ENCODE results near the gene AP3B1. TPM values are rescaled to one million over a fixed set of nuclear protein-coding genes. Genes with fewer than 3 reads are reported as not detected.

The AP3B1 gene
- total and polyA plus RNA-seq, 2 of the 8 experiments (the other 6 are each of a cell fraction or from before 2014, with no cell fraction given), result 45.8 to 48.3 TPM

DNA sequence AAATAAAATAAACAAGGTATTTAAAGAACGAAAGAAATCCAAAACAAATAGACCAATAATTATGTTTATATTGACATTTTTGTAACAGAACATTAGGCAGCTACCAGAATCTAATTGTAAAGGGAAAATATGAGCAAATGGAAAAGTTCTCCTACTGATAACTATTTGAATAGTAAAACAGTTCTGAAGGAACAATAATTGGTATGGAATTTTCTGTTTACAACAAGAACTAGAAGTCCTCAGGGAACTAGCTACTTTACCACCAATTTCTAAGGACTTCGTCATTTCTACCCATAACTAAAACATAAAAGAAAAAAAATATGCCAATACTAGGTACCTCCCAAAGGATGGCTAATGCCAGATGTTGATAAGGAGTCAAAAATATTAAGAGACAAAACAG lies 58.5 kb downstream of the AP3B1 start (continued):
- TF ChIP-seq, protein P1, sequence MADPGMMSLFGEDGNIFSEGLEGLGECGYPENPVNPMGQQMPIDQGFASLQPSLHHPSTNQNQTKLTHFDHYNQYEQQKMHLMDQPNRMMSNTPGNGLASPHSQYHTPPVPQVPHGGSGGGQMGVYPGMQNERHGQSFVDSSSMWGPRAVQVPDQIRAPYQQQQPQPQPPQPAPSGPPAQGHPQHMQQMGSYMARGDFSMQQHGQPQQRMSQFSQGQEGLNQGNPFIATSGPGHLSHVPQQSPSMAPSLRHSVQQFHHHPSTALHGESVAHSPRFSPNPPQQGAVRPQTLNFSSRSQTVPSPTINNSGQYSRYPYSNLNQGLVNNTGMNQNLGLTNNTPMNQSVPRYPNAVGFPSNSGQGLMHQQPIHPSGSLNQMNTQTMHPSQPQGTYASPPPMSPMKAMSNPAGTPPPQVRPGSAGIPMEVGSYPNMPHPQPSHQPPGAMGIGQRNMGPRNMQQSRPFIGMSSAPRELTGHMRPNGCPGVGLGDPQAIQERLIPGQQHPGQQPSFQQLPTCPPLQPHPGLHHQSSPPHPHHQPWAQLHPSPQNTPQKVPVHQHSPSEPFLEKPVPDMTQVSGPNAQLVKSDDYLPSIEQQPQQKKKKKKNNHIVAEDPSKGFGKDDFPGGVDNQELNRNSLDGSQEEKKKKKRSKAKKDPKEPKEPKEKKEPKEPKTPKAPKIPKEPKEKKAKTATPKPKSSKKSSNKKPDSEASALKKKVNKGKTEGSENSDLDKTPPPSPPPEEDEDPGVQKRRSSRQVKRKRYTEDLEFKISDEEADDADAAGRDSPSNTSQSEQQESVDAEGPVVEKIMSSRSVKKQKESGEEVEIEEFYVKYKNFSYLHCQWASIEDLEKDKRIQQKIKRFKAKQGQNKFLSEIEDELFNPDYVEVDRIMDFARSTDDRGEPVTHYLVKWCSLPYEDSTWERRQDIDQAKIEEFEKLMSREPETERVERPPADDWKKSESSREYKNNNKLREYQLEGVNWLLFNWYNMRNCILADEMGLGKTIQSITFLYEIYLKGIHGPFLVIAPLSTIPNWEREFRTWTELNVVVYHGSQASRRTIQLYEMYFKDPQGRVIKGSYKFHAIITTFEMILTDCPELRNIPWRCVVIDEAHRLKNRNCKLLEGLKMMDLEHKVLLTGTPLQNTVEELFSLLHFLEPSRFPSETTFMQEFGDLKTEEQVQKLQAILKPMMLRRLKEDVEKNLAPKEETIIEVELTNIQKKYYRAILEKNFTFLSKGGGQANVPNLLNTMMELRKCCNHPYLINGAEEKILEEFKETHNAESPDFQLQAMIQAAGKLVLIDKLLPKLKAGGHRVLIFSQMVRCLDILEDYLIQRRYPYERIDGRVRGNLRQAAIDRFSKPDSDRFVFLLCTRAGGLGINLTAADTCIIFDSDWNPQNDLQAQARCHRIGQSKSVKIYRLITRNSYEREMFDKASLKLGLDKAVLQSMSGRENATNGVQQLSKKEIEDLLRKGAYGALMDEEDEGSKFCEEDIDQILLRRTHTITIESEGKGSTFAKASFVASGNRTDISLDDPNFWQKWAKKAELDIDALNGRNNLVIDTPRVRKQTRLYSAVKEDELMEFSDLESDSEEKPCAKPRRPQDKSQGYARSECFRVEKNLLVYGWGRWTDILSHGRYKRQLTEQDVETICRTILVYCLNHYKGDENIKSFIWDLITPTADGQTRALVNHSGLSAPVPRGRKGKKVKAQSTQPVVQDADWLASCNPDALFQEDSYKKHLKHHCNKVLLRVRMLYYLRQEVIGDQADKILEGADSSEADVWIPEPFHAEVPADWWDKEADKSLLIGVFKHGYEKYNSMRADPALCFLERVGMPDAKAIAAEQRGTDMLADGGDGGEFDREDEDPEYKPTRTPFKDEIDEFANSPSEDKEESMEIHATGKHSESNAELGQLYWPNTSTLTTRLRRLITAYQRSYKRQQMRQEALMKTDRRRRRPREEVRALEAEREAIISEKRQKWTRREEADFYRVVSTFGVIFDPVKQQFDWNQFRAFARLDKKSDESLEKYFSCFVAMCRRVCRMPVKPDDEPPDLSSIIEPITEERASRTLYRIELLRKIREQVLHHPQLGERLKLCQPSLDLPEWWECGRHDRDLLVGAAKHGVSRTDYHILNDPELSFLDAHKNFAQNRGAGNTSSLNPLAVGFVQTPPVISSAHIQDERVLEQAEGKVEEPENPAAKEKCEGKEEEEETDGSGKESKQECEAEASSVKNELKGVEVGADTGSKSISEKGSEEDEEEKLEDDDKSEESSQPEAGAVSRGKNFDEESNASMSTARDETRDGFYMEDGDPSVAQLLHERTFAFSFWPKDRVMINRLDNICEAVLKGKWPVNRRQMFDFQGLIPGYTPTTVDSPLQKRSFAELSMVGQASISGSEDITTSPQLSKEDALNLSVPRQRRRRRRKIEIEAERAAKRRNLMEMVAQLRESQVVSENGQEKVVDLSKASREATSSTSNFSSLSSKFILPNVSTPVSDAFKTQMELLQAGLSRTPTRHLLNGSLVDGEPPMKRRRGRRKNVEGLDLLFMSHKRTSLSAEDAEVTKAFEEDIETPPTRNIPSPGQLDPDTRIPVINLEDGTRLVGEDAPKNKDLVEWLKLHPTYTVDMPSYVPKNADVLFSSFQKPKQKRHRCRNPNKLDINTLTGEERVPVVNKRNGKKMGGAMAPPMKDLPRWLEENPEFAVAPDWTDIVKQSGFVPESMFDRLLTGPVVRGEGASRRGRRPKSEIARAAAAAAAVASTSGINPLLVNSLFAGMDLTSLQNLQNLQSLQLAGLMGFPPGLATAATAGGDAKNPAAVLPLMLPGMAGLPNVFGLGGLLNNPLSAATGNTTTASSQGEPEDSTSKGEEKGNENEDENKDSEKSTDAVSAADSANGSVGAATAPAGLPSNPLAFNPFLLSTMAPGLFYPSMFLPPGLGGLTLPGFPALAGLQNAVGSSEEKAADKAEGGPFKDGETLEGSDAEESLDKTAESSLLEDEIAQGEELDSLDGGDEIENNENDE (IDR thresholded peaks at IDR 0.05; ENCODE audit: insufficient replicate concordance, low read length), result no peak
- no peak for TF ChIP-seq FOSL1 (IDR thresholded peaks at IDR 0.05; ENCODE audit: insufficient read depth, low read depth, low read length)
- TF ChIP-seq CTBP2 (IDR thresholded peaks at IDR 0.05; ENCODE audit: borderline replicate concordance, insufficient read depth, insufficient read length, low read length), result no peak
- TF ChIP-seq SAP30 (IDR thresholded peaks at IDR 0.05; ENCODE audit: insufficient read depth, insufficient replicate concordance, low read length), result no peak
- no peak for TF ChIP-seq SP4 (IDR thresholded peaks at IDR 0.05; ENCODE audit: low read length)
- TF ChIP-seq JUN (IDR thresholded peaks at IDR 0.05; ENCODE audit: low read depth, low read length), result no peak
- TF ChIP-seq, protein P2, sequence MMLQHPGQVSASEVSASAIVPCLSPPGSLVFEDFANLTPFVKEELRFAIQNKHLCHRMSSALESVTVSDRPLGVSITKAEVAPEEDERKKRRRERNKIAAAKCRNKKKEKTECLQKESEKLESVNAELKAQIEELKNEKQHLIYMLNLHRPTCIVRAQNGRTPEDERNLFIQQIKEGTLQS (IDR thresholded peaks at IDR 0.05; ENCODE audit: insufficient read depth, low read depth, low read length), result no peak
- no peak for TF ChIP-seq RXRA (IDR thresholded peaks at IDR 0.05; ENCODE audit: insufficient read depth, low read depth, low read length)
- no peak for TF ChIP-seq KDM1A (IDR thresholded peaks at IDR 0.05; ENCODE audit: borderline replicate concordance, low read length)

Data from H1 (cell line).